H1 (cell line): ENCODE data around the gene WHAMM. TPM values are rescaled to one million over a fixed set of nuclear protein-coding genes. Genes with fewer than 3 reads are reported as not detected.

ENCODE experiments used
- CTCF ChIA-PET: fragments of 300-600 bp; sonication (Branson Sonifier 250); formaldehyde crosslinking; loops from one replicate; lab custom pipeline; 2021; ENCODE audit not compliant: partially characterized antibody; lab: Charles Lee
- POLR2A ChIA-PET: fragments of 300-600 bp; sonication (Branson Sonifier 250); formaldehyde crosslinking; loops from one replicate; lab custom pipeline; 2021; ENCODE audit warnings: inconsistent platforms; ENCODE audit not compliant: partially characterized antibody; lab: Charles Lee
- DNase-seq, 2 experiments: peaks; one replicate each; pipeline versions ENCODE4 v3.0.0 to v3.0.0-alpha.2; 2010 to 2022; ENCODE audit warnings: low spot score in 2 of 2, low read depth in 1 of 2, mixed read lengths in 1 of 2
- FAIRE-seq: peaks from 2 replicates; lab custom pipeline; 2011; peaks lifted over from hg19 to GRCh38; lab: Jason Lieb, UNC
- H2AFZ ChIP-seq: 2 replicates; pipeline ENCODE4 v1.8.1; 2012; ENCODE audit warnings: low read length, inconsistent platforms
- H2AK5ac ChIP-seq: 2 replicates; pipeline ENCODE4 v1.6.1; 2013; ENCODE audit warnings: low read depth, low read length
- H2BK120ac ChIP-seq: replicated peaks from 2 replicates; pipeline ENCODE3; 2013; ENCODE audit warnings: low read depth, low read length, inconsistent platforms
- H2BK12ac ChIP-seq: 2 replicates; pipeline ENCODE4 v1.6.1; 2013; ENCODE audit warnings: low read depth, low read length
- H2BK15ac ChIP-seq: 2 replicates; pipeline ENCODE4 v1.6.1; 2013; ENCODE audit warnings: low read length
- H2BK20ac ChIP-seq: 2 replicates; pipeline ENCODE4 v1.6.1; 2013; ENCODE audit warnings: low read length
- H2BK5ac ChIP-seq: 2 replicates; pipeline ENCODE4 v1.6.1; 2013; ENCODE audit warnings: low read depth, low read length
- H3K14ac ChIP-seq: 2 replicates; pipeline ENCODE4 v1.6.1; 2013; ENCODE audit warnings: inconsistent platforms; ENCODE audit not compliant: insufficient read length
- H3K18ac ChIP-seq: 2 replicates; pipeline ENCODE4 v1.6.1; 2013; ENCODE audit warnings: low read length; ENCODE audit errors: extremely low read depth
- H3K23ac ChIP-seq: 2 replicates; pipeline ENCODE4 v1.6.1; 2013; ENCODE audit warnings: inconsistent platforms; ENCODE audit not compliant: insufficient read length
- H3K23me2 ChIP-seq: 2 replicates; pipeline ENCODE4 v1.6.1; 2013; ENCODE audit warnings: low read depth, low read length
- H3K27ac ChIP-seq: 2 replicates; pipeline ENCODE4 v1.6.1; 2011; ENCODE audit warnings: low read depth, low read length, inconsistent platforms
- H3K27me3 ChIP-seq, 4 experiments: replicated peaks in 1 of 4; 1 replicate in 1 of 4; 2 replicates in 3 of 4; pipeline versions ENCODE4 v1.6.1 to v1.8.1; 2011 to 2013; ENCODE audit warnings: low read length in 3 of 4, mild to moderate bottlenecking in 3 of 4, inconsistent platforms in 2 of 4, mixed read lengths in 2 of 4, moderate library complexity in 1 of 4; ENCODE audit not compliant: control insufficient read depth in 3 of 4, insufficient read depth in 3 of 4; ENCODE audit errors: extremely low read depth in 1 of 4
- H3K36me3 ChIP-seq, 4 experiments: 2 replicates each; pipeline versions ENCODE4 v1.6.1 to v1.8.1; 2011 to 2013; ENCODE audit warnings: mild to moderate bottlenecking in 4 of 4, low read length in 3 of 4, moderate library complexity in 2 of 4, control low read depth in 1 of 4, inconsistent platforms in 1 of 4; ENCODE audit not compliant: insufficient read depth in 4 of 4, control insufficient read depth in 2 of 4
- H3K4ac ChIP-seq: replicated peaks from 2 replicates; pipeline ENCODE3; 2013; ENCODE audit warnings: low read length, low read depth, mixed read lengths, inconsistent platforms; ENCODE audit not compliant: insufficient read length
- H3K4me1 ChIP-seq, 4 experiments: replicated peaks in 1 of 4; 1 replicate in 1 of 4; 2 replicates in 3 of 4; pipeline versions ENCODE4 v1.6.1 to v1.8.1; 2011 to 2013; ENCODE audit warnings: low read length in 3 of 4, inconsistent platforms in 2 of 4, mixed read lengths in 1 of 4; ENCODE audit not compliant: insufficient read depth in 4 of 4, control insufficient read depth in 3 of 4
- H3K4me2 ChIP-seq, 2 experiments: 2 replicates each; pipeline versions ENCODE4 v1.6.1 to v1.8.1; 2011 to 2013; ENCODE audit warnings: low read depth in 2 of 2, low read length in 2 of 2, control low read depth in 1 of 2, inconsistent platforms in 1 of 2, mild to moderate bottlenecking in 1 of 2; ENCODE audit not compliant: insufficient read depth in 1 of 2
- H3K4me3 ChIP-seq, 4 experiments: fragments of 200-600, 300-600 bp in 1 of 4; sonication (generic), shearing (Covaris generic), sonication (Bioruptor Twin) in 1 of 4; 2 replicates each; pipeline versions ENCODE4 v1.5.1 to v1.8.1; 2011 to 2016; ENCODE audit warnings: low read length in 4 of 4, low read depth in 3 of 4, control low read depth in 2 of 4, inconsistent platforms in 2 of 4, mild to moderate bottlenecking in 2 of 4, mixed read lengths in 1 of 4, moderate library complexity in 1 of 4; ENCODE audit not compliant: insufficient read depth in 2 of 4; ENCODE audit errors: extremely low read depth in 1 of 4
- H3K56ac ChIP-seq: replicated peaks from 2 replicates; pipeline ENCODE3; 2013; ENCODE audit warnings: low read depth, mild to moderate bottlenecking, mixed read lengths, low read length, inconsistent platforms; ENCODE audit not compliant: insufficient read length
- H3K79me1 ChIP-seq: 2 replicates; pipeline ENCODE4 v1.6.1; 2013; ENCODE audit warnings: low read depth, low read length, control low read depth
- H3K79me2 ChIP-seq, 2 experiments: 2 replicates each; pipeline versions ENCODE4 v1.6.1 to v1.8.1; 2012 to 2013; ENCODE audit warnings: low read length in 2 of 2, mild to moderate bottlenecking in 2 of 2, inconsistent platforms in 1 of 2; ENCODE audit not compliant: insufficient read depth in 2 of 2, control insufficient read depth in 1 of 2
- H3K9ac ChIP-seq, 4 experiments: replicated peaks in 1 of 4; 1 replicate in 1 of 4; 2 replicates in 3 of 4; pipeline versions ENCODE4 v1.6.1 to v1.8.1; 2011 to 2013; ENCODE audit warnings: low read depth in 3 of 4, low read length in 3 of 4, control low read depth in 2 of 4, mild to moderate bottlenecking in 2 of 4, moderate library complexity in 2 of 4, inconsistent platforms in 1 of 4; ENCODE audit errors: extremely low read depth in 1 of 4
- H3K9me3 ChIP-seq, 2 experiments: 2 replicates each; pipeline versions ENCODE4 v1.6.1 to v1.8.1; 2012 to 2013; ENCODE audit warnings: mild to moderate bottlenecking in 2 of 2, moderate library complexity in 2 of 2, control low read depth in 1 of 2, inconsistent platforms in 1 of 2, low read depth in 1 of 2, low read length in 1 of 2, mixed read lengths in 1 of 2; ENCODE audit not compliant: insufficient read depth in 2 of 2
- H4K20me1 ChIP-seq, 2 experiments: replicated peaks in 1 of 2; 2 replicates each; pipeline versions ENCODE3 to v1.8.1; 2011 to 2013; ENCODE audit warnings: inconsistent platforms in 2 of 2, low read length in 2 of 2, mild to moderate bottlenecking in 1 of 2; ENCODE audit not compliant: insufficient read depth in 2 of 2, control insufficient read depth in 1 of 2
- H4K5ac ChIP-seq: 2 replicates; pipeline ENCODE4 v1.6.1; 2013; ENCODE audit warnings: low read length, low read depth, mixed read lengths, inconsistent platforms; ENCODE audit not compliant: insufficient read length
- H4K8ac ChIP-seq: 2 replicates; pipeline ENCODE4 v1.8.0; 2013; ENCODE audit warnings: mild to moderate bottlenecking, moderate library complexity, low read length, inconsistent platforms; ENCODE audit not compliant: insufficient read depth; ENCODE audit errors: extremely low read depth
- H4K91ac ChIP-seq: replicated peaks from 2 replicates; pipeline ENCODE3; 2013; ENCODE audit warnings: low read length, mixed read lengths, inconsistent platforms; ENCODE audit not compliant: insufficient read length
- CTCF ChIP-seq, 3 experiments: IDR thresholded peaks; 1 replicate in 2 of 3; 2 replicates in 1 of 3; pipeline versions ENCODE4 v1.5.1 to v1.6.1; 2011; ENCODE audit warnings: low read length in 3 of 3, mild to moderate bottlenecking in 3 of 3, inconsistent platforms in 2 of 3, low read depth in 1 of 3, moderate library complexity in 1 of 3; ENCODE audit not compliant: insufficient read depth in 1 of 3; ENCODE audit errors: control extremely low read depth in 1 of 3
- NANOG ChIP-seq: IDR thresholded peaks from 2 replicates; pipeline ENCODE4 v1.6.1; 2011; ENCODE audit warnings: low read length, low read depth, mild to moderate bottlenecking, inconsistent platforms; ENCODE audit not compliant: insufficient read depth, poor library complexity, severe bottlenecking
- RNF2 ChIP-seq: fragments of 200-900, 300-1000 bp; sonication (generic); IDR thresholded peaks from 2 replicates; pipeline ENCODE4 v1.7.1; 2016; ENCODE audit warnings: borderline replicate concordance, low read depth, mild to moderate bottlenecking, antibody characterized with exemption, low read length; ENCODE audit not compliant: poor library complexity, severe bottlenecking; ENCODE audit errors: missing control alignments
- SP2 ChIP-seq: IDR thresholded peaks from 2 replicates; pipeline ENCODE4 v1.6.1; 2012; ENCODE audit warnings: mild to moderate bottlenecking, low read length, inconsistent platforms
- TBP ChIP-seq: IDR thresholded peaks from 2 replicates; pipeline ENCODE4 v1.6.1; 2011; ENCODE audit warnings: low read depth, low read length, improper control_type of control experiment
- TCF12 ChIP-seq: IDR thresholded peaks from 2 replicates; pipeline ENCODE4 v1.6.1; 2011; ENCODE audit warnings: low read depth, mild to moderate bottlenecking, low read length
- WGBS, 2 experiments: shearing (Covaris generic) in 1 of 2; methylation state at CpG; one replicate each; pipeline versions ENCODE4 v1.1.6 to v1.1.7; 2013 to 2015; ENCODE audit warnings: low lambda C conversion rate in 2 of 2, mixed read lengths in 2 of 2, inconsistent platforms in 1 of 2, low coverage in 1 of 2, missing lambda C conversion rate in 1 of 2; ENCODE audit not compliant: insufficient replicate concordance in 2 of 2, insufficient coverage in 1 of 2, insufficient read length in 1 of 2; ENCODE audit errors: extremely low coverage in 1 of 2, missing lambda C conversion rate in 1 of 2; 5-methylcytosine and 5-hydroxymethylcytosine counted together
- polyA plus RNA-seq, 7 experiments: library from polyadenylated mRNA; depleted of rRNA in 3 of 7; stranded (reverse) in 5 of 7; unstranded in 2 of 7; fragments of >200 nt in 5 of 7; fragments of 200-250 nt in 2 of 7; gene quantifications; 1 replicate in 5 of 7; 2 replicates in 1 of 7; 4 replicates in 1 of 7; pipeline versions ENCODE4 v1.2.1 to v1.2.3, GENCODE V29; 2011 to 2013; ENCODE audit warnings: missing spikeins in 2 of 7, mixed read lengths in 2 of 7
- total RNA-seq: library from RNA; stranded (reverse); fragmentation: NEBNext Ultra II Directional; extraction: Animal tissue kit (Norgen Biotek cat#: 25700); gene quantifications from 2 replicates; pipeline ENCODE4 v1.2.1, GENCODE V29; 2021
- TF ChIP-seq, protein P1 (sequence below): IDR thresholded peaks from 2 replicates; pipeline ENCODE4 v1.6.1; 2012; ENCODE audit warnings: inconsistent platforms

The WHAMM gene
- total and polyA plus RNA-seq, 2 of the 8 experiments (the other 6 are each of a cell fraction or from before 2014, with no cell fraction given): 1.1 to 3.3 TPM

DNA sequence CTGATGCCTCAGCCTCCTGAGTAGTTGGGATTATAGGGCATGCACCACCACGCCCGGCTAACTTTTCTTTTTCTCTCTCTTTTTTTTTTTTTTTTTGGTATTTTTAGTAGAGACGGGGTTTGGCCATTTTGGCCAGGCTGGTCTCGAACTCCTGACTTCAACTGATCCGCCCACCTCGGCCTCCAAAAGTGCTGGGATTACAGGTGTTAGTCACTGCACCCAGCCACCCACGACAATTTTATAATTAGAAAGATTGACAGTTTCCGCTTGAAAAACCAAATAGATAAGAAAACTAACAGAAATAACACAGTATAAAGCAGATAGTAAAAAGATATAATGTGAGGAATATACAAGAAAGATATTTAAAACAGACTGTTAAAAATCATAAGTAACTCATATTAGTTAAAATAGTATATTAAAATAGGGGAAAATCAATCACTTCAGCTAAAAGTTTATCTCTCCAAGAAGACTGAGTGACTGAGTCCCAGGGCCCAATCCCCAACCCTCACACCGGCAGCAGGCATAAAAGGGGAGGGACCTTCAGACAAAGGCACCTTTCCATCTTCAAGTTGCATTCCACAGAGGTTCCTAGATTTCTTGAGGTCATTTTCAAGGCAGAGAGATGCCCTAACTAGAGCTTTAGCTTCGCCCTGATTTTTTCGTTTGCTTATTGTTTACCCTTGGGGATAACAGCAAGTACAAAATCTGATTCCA lies 1.4 kb upstream of the WHAMM start:
- Histone ChIP-seq H4K8ac (no peak overlapping the region), H2BK15ac (no peak overlapping the region), H4K91ac (no peak overlapping the region), H3K23me2 (peaks cover 5% of the 10 kb centered on the region; the same call in 1 of the 2 replicates), H3K79me2 (no peaks in the 10 kb centered on the region), H4K5ac (no peak overlapping the region), H2BK12ac (peak overlapping the region; percentile 75; the same call in 1 of the 2 replicates), H2BK20ac (no peak overlapping the region), H3K4me3 (no peak overlapping the region), H2BK5ac (no peak overlapping the region), H3K4me2 (peak overlapping the region in 1 of 2 experiments; percentile 88; a peak in 2 of 4 replicates), H3K36me3 (no peaks in the 10 kb centered on the region), H2BK120ac (no peak overlapping the region), H3K27me3 (no peaks in the 10 kb centered on the region; a peak in 1 of 7 replicates), H3K9ac (no peak overlapping the region), H3K27ac (no peak overlapping the region), H2AK5ac (no peak overlapping the region), H3K4me1 (peaks cover 0 to 6% (median 0%) of the 10 kb centered on the region in 4 experiments; a peak in 2 of 7 replicates), H3K23ac (no peak overlapping the region), H3K18ac (no peak overlapping the region), H4K20me1 (no peaks in the 10 kb centered on the region), H2AFZ (peak overlapping the region; percentile 98), H3K79me1 (no peaks in the 10 kb centered on the region), H3K4ac (no peak overlapping the region), H3K56ac (no peak overlapping the region), H3K14ac (no peak overlapping the region), H3K9me3 (no peaks in the 10 kb centered on the region)
- FAIRE-seq (no peak), DNase-seq (no peak)
- CTCF ChIA-PET: interaction anchor here (0.6 kb wide), 1 partner anchor 21 kb away, joined by 3 read pairs; no protein-coding TSS in a partner anchor
- TF ChIP-seq, protein P1, sequence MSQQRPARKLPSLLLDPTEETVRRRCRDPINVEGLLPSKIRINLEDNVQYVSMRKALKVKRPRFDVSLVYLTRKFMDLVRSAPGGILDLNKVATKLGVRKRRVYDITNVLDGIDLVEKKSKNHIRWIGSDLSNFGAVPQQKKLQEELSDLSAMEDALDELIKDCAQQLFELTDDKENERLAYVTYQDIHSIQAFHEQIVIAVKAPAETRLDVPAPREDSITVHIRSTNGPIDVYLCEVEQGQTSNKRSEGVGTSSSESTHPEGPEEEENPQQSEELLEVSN: no peak
- TF ChIP-seq CTCF (IDR thresholded peaks at IDR 0.05; ENCODE audit: control extremely low read depth in 1 of 3, insufficient read depth in 1 of 3, low read depth in 1 of 3, low read length in 3 of 3): no peak
- no peak for TF ChIP-seq SP2
- TF ChIP-seq TBP: no peak
- no peak for TF ChIP-seq RNF2
- no peak for TF ChIP-seq NANOG
- no peak for TF ChIP-seq TCF12
- WGBS, 2 experiments: 88% methylated on average over 7 of the region's 11 CpGs; no CpG with 5 or more reads in 1 of the 2 experiments
- POLR2A ChIA-PET: interaction anchor here (1.6 kb wide), 1 partner anchor 204 kb away, joined by 3 read pairs; the partner anchor contains the start of gene C15orf40
